Psoas muscle (tissue), 8 donors: ENCODE results near the gene PTPRA. TPM values are rescaled to one million over a fixed set of nuclear protein-coding genes. Genes with fewer than 3 reads are reported as not detected.
"Not testable (repeated sequence)": the region's sequence is repeated elsewhere in the genome, so short reads cannot be mapped to it uniquely, and the experiment has no call there.

ENCODE experiments used
- ATAC-seq, 4 donors: fragments of 200-7000 bp; cut with Tn5 transposase; one replicate each; pipeline ENCODE4 v1.9.1; 2020; ENCODE audit warnings: moderate library complexity in 3 of 4, mild to moderate bottlenecking in 2 of 4
- DNase-seq, 2 donors: peaks; one replicate each; pipeline ENCODE4 v3.0.0-alpha.2; 2020
- H3K27ac ChIP-seq: fragments of 200-600 bp; one replicate; pipeline ENCODE4 v1.8.0; 2022
- H3K27me3 ChIP-seq, 3 donors: fragments of 200-600 bp in 1 of 3; one replicate each; pipeline versions ENCODE4 v1.6.1 to v1.8.0; 2013 to 2022; ENCODE audit warnings: low read length in 2 of 3, mild to moderate bottlenecking in 2 of 3, moderate library complexity in 1 of 3; ENCODE audit not compliant: insufficient read depth in 3 of 3
- H3K36me3 ChIP-seq, 2 donors: fragments of 200-600 bp in 1 of 2; one replicate each; pipeline versions ENCODE4 v1.6.1 to v1.8.0; 2013 to 2022; ENCODE audit warnings: low read depth in 1 of 2, mild to moderate bottlenecking in 1 of 2, moderate library complexity in 1 of 2; ENCODE audit not compliant: insufficient read depth in 1 of 2
- H3K4me1 ChIP-seq: fragments of 200-600 bp; one replicate; pipeline ENCODE4 v1.8.0; 2022
- H3K4me3 ChIP-seq: fragments of 200-600 bp; one replicate; pipeline ENCODE4 v1.8.0; 2022; ENCODE audit warnings: mild to moderate bottlenecking
- H3K9me3 ChIP-seq: fragments of 200-600 bp; one replicate; pipeline ENCODE4 v1.8.0; 2022
- CTCF ChIP-seq: fragments of 200-600 bp; IDR thresholded peaks from one replicate; pipeline ENCODE4 v1.8.0; 2022; ENCODE audit warnings: antibody characterized with exemption
- WGBS, 3 donors: extraction: QIAGEN DNeasy Blood & Tissue Kit; methylation state at CpG; one replicate each; pipeline versions ENCODE4 v1.1.6 to v1.1.7; 2013; 5-methylcytosine and 5-hydroxymethylcytosine counted together
- intact Hi-C, 2 donors: fragments of 100-400 bp; cut with DNase I; formaldehyde crosslinking; loops; one replicate each; pipeline versions ENCODE4 v1.11.0 to v1.14.2; 2022
- polyA plus RNA-seq, 3 donors: library from polyadenylated mRNA; stranded (reverse); fragments of 200-250 nt; gene quantifications; one replicate each; pipeline ENCODE4 v1.2.3, GENCODE V29; 2013
- total RNA-seq, 4 donors: library from RNA; stranded (reverse); fragmentation: NEBNext Ultra II Directional in 2 of 4; extraction: Animal tissue kit (Norgen Biotek cat#: 25700) in 2 of 4; gene quantifications; one replicate each; pipeline versions ENCODE4 v1.2.1 to v1.2.4, GENCODE V29; 2021 to 2023
- donor health status: healthy with polysubstance abuse.
- donor health status: DM: no; HTN: no; CAD: no; lungs with moderate emphysema.
- donor health status: Bipolar disorder and iron deficiency.
- donor health status: healthy.
- donor health status: DM: yes; HTN: yes; CAD: no.
- donor health status: DM: no; HTN: no; CAD: no.
- donor health status: DM: no; HTN: no; CAD: no.
- donor health status: DM: yes; HTN: yes; CAD: no.

PTPRA gene
- total and polyA plus RNA-seq, 7 donors, result 7.6 to 19.9 (median 15.0) TPM

DNA sequence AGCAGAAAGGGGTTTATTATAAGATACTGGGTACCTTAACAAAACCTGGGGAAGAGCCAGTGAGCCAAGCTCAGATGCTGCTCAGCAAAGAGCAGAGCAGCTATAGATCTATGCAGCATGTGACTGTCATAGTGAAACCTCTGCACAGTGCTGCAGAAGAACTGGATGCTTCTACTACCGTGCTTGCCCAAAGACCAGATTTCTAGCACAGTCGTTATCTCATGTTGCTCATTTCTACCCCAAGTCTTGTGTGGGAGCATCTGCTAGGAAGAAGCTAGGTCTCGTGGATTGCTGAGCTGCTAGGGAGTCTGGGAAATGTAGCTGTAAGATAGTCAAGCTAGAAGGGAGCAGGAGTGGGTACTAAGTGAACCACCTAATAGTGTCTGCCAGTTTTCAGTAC, 138.5 kb downstream of the PTPRA start:
- ATAC-seq (no peak), DNase-seq (no peak)
- WGBS, 3 donors, result 88 to 93% (median 91%) methylated on average over 3 of the region's 3 CpGs
- no peak overlapping the region for H3K27ac ChIP-seq
- no peak for TF ChIP-seq CTCF
- no peak overlapping the region for H3K4me3 ChIP-seq
- no peaks in the 10 kb centered on the region for H3K27me3 ChIP-seq
- no peaks in the 10 kb centered on the region for H3K4me1 ChIP-seq
- intact Hi-C loops, result no loop called here
- peaks cover 3 to 87% of the 10 kb centered on the region in 2 donors for H3K36me3 ChIP-seq
- no peaks in the 10 kb centered on the region for H3K9me3 ChIP-seq

- no peak overlapping the region for H3K27ac ChIP-seq
- no peak overlapping the region for H3K4me3 ChIP-seq
- DNase-seq (no peak), ATAC-seq (no peak)
- peaks cover 6 to 80% of the 10 kb centered on the region in 2 donors for H3K36me3 ChIP-seq
- intact Hi-C loops, result no loop called here
- TF ChIP-seq CTCF, result no peak
- no peaks in the 10 kb centered on the region for H3K27me3 ChIP-seq
- no peaks in the 10 kb centered on the region for H3K4me1 ChIP-seq
- H3K9me3 ChIP-seq, result no peaks in the 10 kb centered on the region
- 96 to 99% (median 97%) methylated on average over 5 of the region's 5 CpGs for WGBS, 3 donors
Measured at GRCh38 chr20:3013771-3014170, 140.5 kb downstream of the PTPRA start.

DNA sequence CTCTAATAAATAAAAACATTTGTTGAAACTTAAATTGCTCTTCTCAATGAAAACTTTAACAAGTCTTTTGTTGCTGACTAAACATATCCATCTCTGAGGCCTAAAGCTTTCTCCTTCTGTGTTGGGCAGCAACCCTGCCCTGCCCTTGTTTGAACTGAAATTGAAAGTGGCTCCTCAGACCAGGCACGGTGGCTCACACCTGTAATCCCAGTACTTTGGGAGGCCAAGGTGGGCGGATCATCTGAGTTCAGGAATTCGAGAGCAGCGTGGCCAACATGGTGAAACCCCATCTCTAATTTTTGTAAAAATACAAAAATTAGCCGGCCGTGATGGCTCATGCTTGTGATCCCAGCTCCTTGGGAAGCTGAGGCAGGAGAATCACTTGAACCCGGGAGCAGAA, 140.9 kb downstream of the PTPRA start:
- no peak for ATAC-seq
- peaks cover 6 to 76% of the 10 kb centered on the region in 2 donors for H3K36me3 ChIP-seq

GRCh38 chr20:3014662-3015061, 141.4 kb downstream of the PTPRA start:
- Histone ChIP-seq H3K9me3 (no peaks in the 10 kb centered on the region), H3K27me3 (no peaks in the 10 kb centered on the region), H3K27ac (no peak overlapping the region), H3K4me1 (no peaks in the 10 kb centered on the region), H3K4me3 (no peak overlapping the region), H3K36me3 (peaks cover 6 to 71% of the 10 kb centered on the region in 2 donors)
- intact Hi-C loops, result no loop called here
- no peak for DNase-seq
- ATAC-seq, result no peak
- WGBS, 3 donors, result 90 to 92% (median 90%) methylated on average over 3 of the region's 3 CpGs
- no peak for TF ChIP-seq CTCF

More for the DNA sequence above, 140.9 kb downstream of the PTPRA start:
- no peak for DNase-seq
- intact Hi-C loops, result no loop called here
- Histone ChIP-seq H3K4me3 (no peak overlapping the region), H3K4me1 (no peaks in the 10 kb centered on the region), H3K9me3 (no peaks in the 10 kb centered on the region), H3K27ac (no peak overlapping the region), H3K27me3 (no peaks in the 10 kb centered on the region)
- TF ChIP-seq CTCF, result no peak
- 96 to 98% (median 97%) methylated on average over 7 of the region's 7 CpGs for WGBS, 3 donors

DNA sequence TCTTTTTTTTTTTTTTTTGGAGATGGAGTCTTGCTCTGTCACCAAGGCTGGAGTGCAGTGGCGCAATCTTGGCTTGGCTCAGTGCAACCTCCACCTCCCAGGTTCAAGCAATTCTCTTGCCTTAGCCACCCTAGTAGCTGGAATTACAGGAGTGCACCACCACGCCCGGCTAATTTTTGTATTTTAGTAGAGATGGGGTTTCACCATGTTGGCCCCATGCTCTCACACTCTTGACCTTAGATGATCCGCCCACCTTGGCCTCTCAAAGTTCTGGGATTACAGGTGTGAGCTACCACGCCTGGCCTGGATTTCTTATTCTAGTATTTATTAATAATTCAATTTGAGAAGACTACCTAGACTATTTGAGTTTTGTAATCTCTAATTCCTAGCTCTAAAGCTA, 142.0 kb downstream of the PTPRA start:
- H3K9me3 ChIP-seq, DNase-seq, intact Hi-C loops, H3K4me3 ChIP-seq, H3K27me3 ChIP-seq, H3K4me1 ChIP-seq, H3K27ac ChIP-seq, ATAC-seq: not testable (repeated sequence)
- H3K36me3 ChIP-seq, result peaks cover 6 to 65% of the 10 kb centered on the region in 2 donors
- 95 to 96% (median 96%) methylated on average over 5 of the region's 5 CpGs for WGBS, 3 donors
